G401.6 (cell line): Measurements from ENCODE around the gene MFNG.

Experiments used
- FAIRE-seq: peaks from 2 replicates; lab custom pipeline; 2012; peaks lifted over from hg19 to GRCh38; lab: Jason Lieb, UNC

The MFNG gene

DNA sequence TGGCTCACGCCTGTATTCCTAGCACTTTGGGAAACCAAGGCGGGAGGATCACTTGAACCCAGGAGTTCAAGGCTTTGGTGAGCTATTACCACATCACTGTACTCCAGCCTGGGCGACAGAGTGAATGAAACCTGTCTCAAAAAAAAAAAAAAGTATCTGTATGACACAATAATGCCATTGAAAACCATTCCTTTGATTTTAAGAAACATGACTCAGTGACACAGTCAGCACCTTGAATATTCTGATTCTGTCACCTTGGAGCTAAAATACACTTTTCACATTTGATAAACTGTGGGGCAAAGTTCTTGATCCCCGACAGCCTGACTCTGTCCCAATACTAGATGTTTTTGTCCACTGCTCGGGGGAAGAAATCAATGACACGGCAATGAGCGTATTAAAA, 42.2 kb downstream of the MFNG start:
- no peak for FAIRE-seq

GRCh38 chr22:37443086-37443485, 43.1 kb downstream of the MFNG start:
- no peak for FAIRE-seq

- FAIRE-seq: no peak
Measured at GRCh38 chr22:37442537-37442936, 43.6 kb downstream of the MFNG start.

DNA sequence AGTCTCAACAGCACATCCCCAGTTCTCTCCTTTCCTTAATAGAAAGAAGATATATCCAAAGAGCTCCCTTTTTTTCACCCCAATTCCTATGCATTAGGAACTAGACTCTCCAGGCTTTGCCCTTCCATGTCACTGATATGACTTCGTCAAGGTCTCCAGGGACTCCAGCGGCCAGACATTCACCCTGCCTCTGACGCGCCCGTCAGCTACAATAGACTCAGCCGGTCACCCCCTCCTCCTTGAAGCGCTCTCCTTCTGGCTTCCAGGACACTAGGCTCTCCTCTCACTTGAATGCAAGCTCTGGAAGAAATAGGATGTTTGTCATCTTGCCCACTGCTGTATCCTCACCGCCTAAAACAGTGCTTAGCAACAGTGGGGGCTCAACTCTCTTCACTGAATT, 44.0 kb downstream of the MFNG start:
- no peak for FAIRE-seq

- FAIRE-seq: no peak
Measured at GRCh38 chr22:37440875-37441274, 45.3 kb downstream of the MFNG start.

GRCh38 chr22:37439347-37439746, 46.8 kb downstream of the MFNG start:
- no peak for FAIRE-seq

- FAIRE-seq: no peak
Measured at GRCh38 chr22:37435970-37436603, 50.1 kb downstream of the MFNG start.

GRCh38 chr22:37433786-37434185, 52.4 kb downstream of the MFNG start:
- FAIRE-seq: no peak

GRCh38 chr22:37432708-37433054, 53.5 kb downstream of the MFNG start:
- FAIRE-seq: no peak

DNA sequence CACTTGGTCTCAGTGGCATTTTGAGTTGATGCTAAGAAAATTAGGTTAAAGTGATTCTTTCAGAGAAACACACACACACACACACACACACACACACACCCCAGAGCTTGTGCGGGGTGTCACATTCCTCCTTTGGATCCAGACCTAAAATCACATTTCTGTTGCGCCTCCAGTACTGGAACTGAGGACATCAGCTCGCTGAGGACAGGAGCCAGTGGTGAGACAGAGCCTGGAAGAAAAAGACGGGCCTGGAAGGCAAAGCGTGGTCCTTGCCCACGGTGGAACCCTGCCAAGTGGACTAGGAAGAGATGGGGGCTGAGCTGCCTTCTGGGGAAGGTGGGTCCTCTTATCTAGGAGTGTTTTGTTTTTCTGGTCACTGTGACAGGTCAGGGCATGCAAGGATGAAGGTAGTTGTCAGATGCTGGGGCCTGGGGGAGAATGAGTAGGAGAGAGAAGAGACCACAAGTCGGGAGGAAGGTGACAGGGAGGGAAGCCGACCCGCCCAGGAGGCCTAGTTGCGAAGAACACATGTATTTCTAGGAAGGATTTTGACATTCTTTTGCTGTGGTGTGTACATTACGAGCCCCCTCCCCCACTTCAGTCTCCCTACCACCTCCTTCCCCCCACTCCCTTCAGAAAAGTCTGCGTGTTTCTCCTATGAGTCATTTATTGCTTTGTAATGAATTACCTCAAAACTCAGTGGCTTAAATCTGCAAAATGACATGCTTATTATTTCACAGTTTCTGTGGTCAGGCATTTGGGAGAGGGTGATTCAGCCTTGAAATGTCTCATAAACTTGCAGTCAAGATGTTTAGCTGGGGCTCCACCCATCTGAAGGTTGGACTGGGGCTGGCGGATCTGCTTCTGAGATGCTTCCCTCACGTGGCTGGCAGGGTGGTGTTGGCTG, 54.1 kb downstream of the MFNG start:
- FAIRE-seq: no peak

- FAIRE-seq: no peak
Measured at GRCh38 chr22:37431366-37431765, 54.8 kb downstream of the MFNG start.

DNA sequence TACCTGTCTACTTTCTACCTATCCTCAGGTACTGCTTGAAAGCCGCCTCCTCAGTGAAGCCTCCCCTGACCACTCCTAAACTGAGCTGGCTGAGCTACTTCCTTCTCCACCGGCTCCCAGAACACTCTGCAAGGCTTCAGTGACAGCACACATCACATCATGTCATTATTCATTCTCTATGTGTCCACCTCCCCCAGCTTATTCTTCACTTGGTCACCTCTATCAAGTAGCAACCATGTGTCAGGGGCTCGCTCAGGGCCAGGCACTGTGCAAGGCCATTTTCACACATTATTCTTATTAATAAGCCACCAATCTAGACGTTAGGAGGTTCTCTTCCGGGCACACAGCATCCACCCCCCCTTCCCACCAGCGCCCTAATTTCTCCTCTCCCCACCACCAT, 55.2 kb downstream of the MFNG start:
- no peak for FAIRE-seq

- FAIRE-seq: no peak
Measured at GRCh38 chr22:37428649-37429586, 57.3 kb downstream of the MFNG start.

DNA sequence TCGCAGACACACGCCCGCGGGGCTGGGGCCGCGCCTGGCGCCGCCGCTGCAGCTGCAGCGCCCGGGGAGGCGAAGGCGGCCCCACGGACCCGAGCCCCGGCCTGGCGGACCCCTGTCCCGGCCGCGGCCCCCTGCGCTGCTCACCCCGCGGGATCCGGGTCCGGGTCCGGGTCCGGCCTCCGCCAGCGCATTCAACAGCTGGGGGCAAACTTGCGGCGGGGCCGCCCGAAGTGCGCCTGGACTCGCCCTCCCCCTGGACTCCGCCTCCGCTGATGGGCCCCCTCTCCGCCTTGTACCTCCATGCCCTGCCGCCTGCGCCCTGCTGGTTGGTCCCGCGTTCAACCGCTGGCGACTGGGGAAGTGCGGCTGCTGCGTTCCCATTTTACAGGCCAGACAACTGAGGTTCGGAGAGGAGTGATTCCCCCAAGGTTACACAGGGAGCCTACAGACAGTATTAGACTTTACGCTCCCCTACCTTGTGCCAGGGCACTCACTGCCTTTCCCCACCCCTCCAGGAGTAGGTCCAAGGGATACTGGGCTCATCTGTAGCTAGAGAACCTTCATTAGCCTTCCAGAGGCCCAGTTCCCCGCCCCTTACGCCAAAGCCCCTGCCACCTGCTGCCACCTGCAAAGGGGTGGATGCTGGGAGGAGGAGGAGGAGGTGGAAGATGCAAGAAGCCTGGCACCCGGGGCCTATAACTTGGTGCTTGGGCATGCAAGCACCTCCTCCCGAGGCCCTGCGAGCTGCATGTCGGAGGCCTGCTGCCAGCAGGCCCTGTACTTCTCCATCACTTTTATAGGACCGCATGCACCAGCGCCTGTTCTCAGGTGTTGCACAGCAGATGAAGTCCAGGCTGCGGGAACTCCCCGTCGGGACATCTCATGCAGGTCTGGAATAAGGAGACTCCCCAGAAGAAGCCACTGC, 58.2 kb downstream of the MFNG start:
- no peak for FAIRE-seq

GRCh38 chr22:37427135-37427710, 59.0 kb downstream of the MFNG start, which contains the start of gene ELFN2:
Gene ELFN2, minus strand, starts transcription at chr22:37427479. Its CDS starts 51,945 bp downstream, at chr22:37375534.
- FAIRE-seq: no peak

DNA sequence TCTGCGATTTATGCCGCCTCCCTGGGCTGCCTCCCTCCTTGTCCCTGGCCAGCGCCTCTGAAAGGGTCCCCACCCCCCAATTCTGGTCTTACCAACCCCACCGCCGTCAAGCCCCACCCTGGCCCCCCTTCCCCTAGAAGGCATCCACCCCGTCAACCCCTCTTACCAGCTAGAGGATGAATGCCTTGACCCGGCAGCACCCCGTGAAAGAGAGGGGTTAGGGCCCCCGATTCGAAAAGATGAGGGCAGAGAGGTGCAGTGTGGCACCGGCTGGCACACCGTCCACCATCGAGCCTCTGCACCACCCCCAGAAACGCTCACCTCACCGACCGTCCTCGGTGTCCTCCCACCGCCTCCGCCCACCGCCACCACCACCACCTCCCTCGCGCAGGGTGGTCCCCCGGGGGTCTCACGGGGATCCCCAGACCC, 59.5 kb downstream of the MFNG start:
- no peak for FAIRE-seq

DNA sequence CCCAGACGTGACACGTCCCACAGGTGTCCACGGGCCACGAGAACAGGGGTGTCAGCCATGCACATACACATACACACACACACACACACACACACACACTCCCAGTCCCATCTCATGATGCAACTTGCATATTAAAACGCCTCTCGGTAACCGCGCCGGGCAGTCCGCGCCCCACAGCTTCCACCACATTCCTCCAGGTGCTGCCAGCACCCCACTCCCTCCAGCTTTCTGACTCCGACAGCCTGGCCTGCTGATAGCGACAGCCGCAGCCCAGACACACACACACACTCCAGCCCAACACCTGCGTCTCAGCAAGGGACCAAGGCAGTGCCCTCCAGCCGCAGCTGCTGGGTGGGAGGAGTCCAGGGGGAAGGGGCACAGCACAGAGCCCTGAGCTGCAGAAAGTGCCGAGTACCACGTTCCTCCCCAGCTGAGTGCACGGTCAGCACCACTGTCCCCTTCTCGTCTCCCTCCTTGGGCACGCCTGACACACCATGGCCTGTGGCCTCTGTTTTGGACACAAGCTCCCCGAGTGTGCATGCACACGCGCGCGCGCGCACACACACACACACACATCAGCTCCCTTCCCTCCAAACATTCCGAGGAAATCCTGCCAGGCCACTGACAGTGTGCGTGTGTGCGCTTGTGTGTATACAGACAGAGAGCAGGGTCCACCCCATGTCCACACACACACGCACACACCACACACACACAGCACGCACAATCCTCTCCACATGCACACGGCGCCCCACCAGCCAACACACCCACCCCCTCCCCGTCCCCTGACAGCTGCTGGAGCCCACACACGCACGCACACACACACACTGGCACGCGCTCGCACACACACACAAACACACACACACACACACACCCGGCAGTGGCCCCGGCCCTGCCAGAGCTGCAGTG, 60.1 kb downstream of the MFNG start:
- FAIRE-seq: no peak

DNA sequence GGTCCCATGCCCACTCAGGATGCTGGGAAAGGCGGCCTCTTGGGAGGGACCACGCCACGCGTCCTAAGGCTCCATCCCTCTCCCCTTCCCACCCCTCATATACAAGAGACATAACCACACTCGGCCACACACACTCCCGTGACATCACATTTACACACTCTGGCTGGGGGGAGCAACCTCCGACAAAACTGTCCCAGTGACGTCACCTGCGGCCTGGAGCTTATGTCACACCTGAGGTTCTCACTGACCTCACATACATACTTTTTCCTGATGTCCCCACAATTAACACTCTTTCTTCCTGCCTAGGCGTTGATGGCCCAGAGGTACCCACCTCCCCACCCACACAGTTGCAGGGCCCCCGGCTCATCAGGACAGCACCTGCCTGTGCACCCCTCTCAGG, 60.8 kb downstream of the MFNG start:
- FAIRE-seq: no peak

DNA sequence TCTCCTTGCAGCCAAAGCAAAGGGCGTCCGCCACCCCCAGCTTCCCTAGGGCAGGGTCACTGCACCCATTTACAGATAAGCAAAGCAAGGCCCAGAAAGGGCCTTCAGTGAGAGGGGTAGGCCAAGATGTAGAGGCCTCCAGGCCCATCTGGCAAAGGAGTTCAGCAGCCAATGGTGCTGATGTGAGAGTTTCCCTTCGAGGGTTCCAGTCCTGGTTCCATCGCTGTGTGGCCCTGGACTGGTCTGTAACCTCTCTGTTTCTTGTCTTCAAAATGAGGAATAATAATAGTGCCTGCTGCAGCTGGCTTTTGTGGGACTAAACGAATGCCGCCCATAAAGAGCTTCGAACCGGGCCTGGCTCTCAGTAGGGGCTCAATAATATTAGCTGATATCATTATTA, 62.9 kb downstream of the MFNG start:
- FAIRE-seq: no peak

GRCh38 chr22:37421468-37421877, 64.7 kb downstream of the MFNG start:
- no peak for FAIRE-seq
